Panc1 (cell line): ENCODE data around the gene RRBP1.

Experiments
- CTCF ChIP-seq: fragments of 450-650 bp; IDR thresholded peaks from 2 replicates; pipeline ENCODE4 v1.5.1; 2017; ENCODE audit warnings: mild to moderate bottlenecking
- TCF7L2 ChIP-seq: IDR thresholded peaks from 2 replicates; pipeline ENCODE4 v1.6.1; 2011; ENCODE audit warnings: mild to moderate bottlenecking, low read depth, low read length, inconsistent platforms

GRCh38 chr20:17665756-17666155 is 16.3 kb downstream of the RRBP1 start:
- TF ChIP-seq CTCF, result no peak
- TF ChIP-seq TCF7L2, result no peak
